OCI-LY7 (cell line): ENCODE results near the gene KRTAP10-3. TPM values are rescaled to one million over a fixed set of nuclear protein-coding genes. Genes with fewer than 3 reads are reported as not detected.

Experiments used
- BruUV-seq: library from RNA; stranded (reverse); fragments of 400-500 nt; replicated peaks from 2 replicates; lab custom pipeline; 2021; lab: Mats Ljungman, UMichigan
- CTCF ChIA-PET: fragments of 300-600 bp; sonication (Branson Sonifier 250); formaldehyde crosslinking; loops from one replicate; lab custom pipeline; 2022; ENCODE audit warnings: antibody characterized with exemption; ENCODE audit not compliant: unreplicated experiment; lab: Charles Lee
- POLR2A ChIA-PET: fragments of 300-600 bp; sonication (Branson Sonifier 250); formaldehyde crosslinking; loops from one replicate; lab custom pipeline; 2022; ENCODE audit warnings: antibody characterized with exemption; lab: Charles Lee
- DNase-seq: peaks from one replicate; pipeline ENCODE4 v3.0.0-alpha.2; 2015; ENCODE audit warnings: low spot score
- H2AFZ ChIP-seq: fragments of 200-600 bp; sonication (generic), shearing (Covaris generic); 2 replicates; pipeline ENCODE4 v1.6.1; 2014; ENCODE audit warnings: mild to moderate bottlenecking, antibody characterized with exemption, low read length, moderate library complexity
- H3K27ac ChIP-seq: fragments of 200-600 bp; sonication (generic); 2 replicates; pipeline ENCODE4 v1.5.1; 2014; ENCODE audit warnings: mixed run types, low read depth, mild to moderate bottlenecking, moderate library complexity, low read length, inconsistent platforms; ENCODE audit not compliant: poor library complexity, severe bottlenecking
- H3K36me3 ChIP-seq: fragments of 200-600 bp; sonication (generic); 2 replicates; pipeline ENCODE4 v1.6.1; 2014; ENCODE audit warnings: mild to moderate bottlenecking, antibody characterized with exemption, low read length, moderate library complexity, mixed read lengths; ENCODE audit not compliant: insufficient read depth
- H3K4me1 ChIP-seq: fragments of 200-600 bp; sonication (generic); 2 replicates; pipeline ENCODE4 v1.5.1; 2014; ENCODE audit warnings: mild to moderate bottlenecking, low read length; ENCODE audit not compliant: insufficient read depth, poor library complexity, severe bottlenecking
- H3K4me2 ChIP-seq: fragments of 200-600 bp; sonication (generic); 2 replicates; pipeline ENCODE4 v1.6.1; 2014; ENCODE audit warnings: mild to moderate bottlenecking, low read length
- H3K4me3 ChIP-seq: fragments of 200-600 bp; sonication (generic); 2 replicates; pipeline ENCODE4 v1.5.1; 2014; ENCODE audit warnings: mild to moderate bottlenecking, low read depth, low read length; ENCODE audit not compliant: poor library complexity, severe bottlenecking
- H3K79me2 ChIP-seq: fragments of 200-600 bp; sonication (generic); 2 replicates; pipeline ENCODE4 v1.6.1; 2016; ENCODE audit warnings: low read depth, mild to moderate bottlenecking, low read length, moderate library complexity, mixed read lengths; ENCODE audit not compliant: insufficient read depth
- H3K9me2 ChIP-seq: fragments of 200-600 bp; sonication (generic); 2 replicates; pipeline ENCODE4 v1.6.1; 2016; ENCODE audit warnings: mild to moderate bottlenecking, low read length, mixed read lengths; ENCODE audit not compliant: insufficient read depth
- H3K9me3 ChIP-seq: fragments of 200-600 bp; sonication (generic); 2 replicates; pipeline ENCODE4 v1.6.1; 2014; ENCODE audit warnings: mild to moderate bottlenecking, mixed run types, low read length, mixed read lengths
- H4K20me1 ChIP-seq: fragments of 200-600 bp; sonication (generic); 2 replicates; pipeline ENCODE4 v1.6.1; 2014; ENCODE audit warnings: mild to moderate bottlenecking, antibody characterized with exemption, low read length, moderate library complexity, mixed read lengths; ENCODE audit not compliant: insufficient read depth
- EZH2phosphoT487 ChIP-seq: fragments of 200-600 bp; sonication (generic); IDR thresholded peaks from 2 replicates; pipeline ENCODE4 v1.6.1; 2018; ENCODE audit warnings: low read depth, borderline replicate concordance, mild to moderate bottlenecking, mixed run types, antibody characterized with exemption, low read length, moderate library complexity, mixed read lengths
- intact Hi-C: fragments of 100-400 bp; cut with micrococcal nuclease; formaldehyde crosslinking; loops from one replicate; pipeline ENCODE4 v1.10.0; 2022; ENCODE audit not compliant: unreplicated experiment
- total RNA-seq, 2 experiments: library from RNA; depleted of rRNA in 1 of 2; stranded (reverse); fragments of >200 nt in 1 of 2; shearing (Covaris generic) in 1 of 2; gene quantifications; 2 replicates each; pipeline ENCODE4 v1.2.3, GENCODE V29; 2014 to 2022
- TF ChIP-seq, protein P1 (sequence below): fragments of 200-600 bp; sonication (generic); conservative IDR thresholded peaks from 2 replicates; pipeline ENCODE4 v1.5.1; 2014; ENCODE audit warnings: mild to moderate bottlenecking, antibody characterized with exemption, low read length, moderate library complexity, mixed read lengths

KRTAP10-3 gene
- total RNA-seq, 2 experiments from 2014 or later = not detected

DNA sequence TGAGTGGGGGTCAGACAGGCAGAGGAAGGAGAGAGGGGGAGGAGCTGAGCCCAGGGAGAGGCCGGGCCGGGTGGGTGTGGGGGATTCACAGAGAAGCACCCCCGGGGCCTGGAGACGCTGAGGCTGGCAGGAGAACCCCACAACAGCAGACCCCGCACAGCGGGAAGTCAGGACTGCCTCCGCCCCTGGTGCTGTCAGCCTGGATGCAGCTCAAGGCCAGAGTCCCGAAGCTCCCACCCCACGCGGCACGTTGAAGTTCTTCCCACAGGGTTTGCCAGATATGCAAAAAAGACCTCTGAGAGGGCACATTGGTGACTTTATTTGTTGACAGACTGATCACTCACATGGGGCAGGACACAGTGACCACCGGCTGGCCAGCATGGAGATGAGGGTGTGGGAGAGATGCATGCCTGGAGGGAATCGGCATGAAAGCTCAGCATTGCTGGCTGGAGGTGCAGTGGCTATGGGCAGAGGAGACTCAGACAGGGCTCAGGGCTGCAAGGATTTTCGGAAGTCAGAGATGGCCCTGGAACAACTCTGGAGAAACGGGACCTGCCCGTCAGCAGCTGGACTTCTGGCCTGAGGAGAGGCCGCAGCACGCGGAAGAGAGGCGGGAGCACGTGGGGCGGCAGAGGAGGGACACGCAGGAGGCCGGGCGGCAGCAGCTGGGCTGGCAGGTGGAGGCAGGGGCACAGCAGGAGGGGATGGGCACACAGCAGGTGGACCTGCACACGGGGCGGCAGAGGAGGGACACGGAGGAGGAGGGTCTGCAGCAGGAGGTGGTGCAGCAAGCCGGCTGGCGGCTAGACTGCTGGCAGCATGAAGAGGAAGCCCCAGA is 885 bp downstream of the KRTAP10-3 start:
- Histone ChIP-seq H3K4me3 (no peak overlapping the region), H3K4me2 (no peak overlapping the region), H3K9me2 (no peaks in the 10 kb centered on the region), H3K36me3 (no peaks in the 10 kb centered on the region), H4K20me1 (no peaks in the 10 kb centered on the region), H3K9me3 (no peaks in the 10 kb centered on the region), H3K4me1 (no peaks in the 10 kb centered on the region), H3K27ac (no peak overlapping the region), H3K79me2 (no peaks in the 10 kb centered on the region), H2AFZ (no peak overlapping the region)
- no peak for DNase-seq
- BruUV-seq = no TSS peak
- intact Hi-C loops = no loop called here
- ChIA-PET CTCF (no interaction called here), POLR2A (no interaction called here)
- TF ChIP-seq, protein P1, sequence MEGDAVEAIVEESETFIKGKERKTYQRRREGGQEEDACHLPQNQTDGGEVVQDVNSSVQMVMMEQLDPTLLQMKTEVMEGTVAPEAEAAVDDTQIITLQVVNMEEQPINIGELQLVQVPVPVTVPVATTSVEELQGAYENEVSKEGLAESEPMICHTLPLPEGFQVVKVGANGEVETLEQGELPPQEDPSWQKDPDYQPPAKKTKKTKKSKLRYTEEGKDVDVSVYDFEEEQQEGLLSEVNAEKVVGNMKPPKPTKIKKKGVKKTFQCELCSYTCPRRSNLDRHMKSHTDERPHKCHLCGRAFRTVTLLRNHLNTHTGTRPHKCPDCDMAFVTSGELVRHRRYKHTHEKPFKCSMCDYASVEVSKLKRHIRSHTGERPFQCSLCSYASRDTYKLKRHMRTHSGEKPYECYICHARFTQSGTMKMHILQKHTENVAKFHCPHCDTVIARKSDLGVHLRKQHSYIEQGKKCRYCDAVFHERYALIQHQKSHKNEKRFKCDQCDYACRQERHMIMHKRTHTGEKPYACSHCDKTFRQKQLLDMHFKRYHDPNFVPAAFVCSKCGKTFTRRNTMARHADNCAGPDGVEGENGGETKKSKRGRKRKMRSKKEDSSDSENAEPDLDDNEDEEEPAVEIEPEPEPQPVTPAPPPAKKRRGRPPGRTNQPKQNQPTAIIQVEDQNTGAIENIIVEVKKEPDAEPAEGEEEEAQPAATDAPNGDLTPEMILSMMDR = no peak
- TF ChIP-seq EZH2phosphoT487 = no peak

DNA sequence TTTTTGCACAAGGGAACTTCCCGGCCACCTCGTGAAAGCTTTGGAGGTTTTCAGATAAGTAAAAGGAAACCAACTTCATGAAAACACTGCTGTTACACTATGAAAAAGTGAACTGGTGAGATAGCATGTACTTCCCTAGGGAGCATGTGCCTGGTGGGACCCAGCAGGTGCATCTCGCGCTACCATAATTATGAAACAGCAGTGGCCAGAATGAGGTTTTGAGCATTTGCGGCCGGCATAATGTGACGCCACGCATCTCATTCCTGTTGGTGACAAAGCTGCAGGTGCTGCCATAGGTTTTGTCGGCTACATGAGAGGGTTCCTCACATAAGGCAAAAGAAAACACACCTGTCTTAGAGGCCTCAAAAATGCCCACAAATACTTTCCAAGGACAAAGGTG is 1.7 kb downstream of the KRTAP10-3 start:
- Histone ChIP-seq H2AFZ (no peak overlapping the region), H3K9me2 (no peaks in the 10 kb centered on the region), H3K4me3 (no peak overlapping the region), H3K27ac (no peak overlapping the region), H4K20me1 (no peaks in the 10 kb centered on the region), H3K4me2 (no peak overlapping the region), H3K9me3 (no peaks in the 10 kb centered on the region), H3K36me3 (no peaks in the 10 kb centered on the region), H3K79me2 (no peaks in the 10 kb centered on the region), H3K4me1 (no peaks in the 10 kb centered on the region)
- no peak for DNase-seq
- ChIA-PET POLR2A (interaction anchor here (0.6 kb wide), 1 partner anchor 40 kb away, joined by 3 read pairs; no protein-coding TSS in a partner anchor), CTCF (no interaction called here)
- TF ChIP-seq EZH2phosphoT487 = no peak
- TF ChIP-seq, protein P1 = no peak
- intact Hi-C loops = no loop called here
- BruUV-seq = no TSS peak
